SK-N-SH (cell line): ENCODE results near the gene ADK.

Experiments
- CHD2 ChIP-seq: fragments of 150-350 bp; IDR thresholded peaks from 2 replicates; pipeline ENCODE4 v1.6.1; 2018; ENCODE audit warnings: low read length; ENCODE audit not compliant: partially characterized antibody
- CTCF ChIP-seq: fragments of 200-600 bp; sonication (generic); IDR thresholded peaks from 2 replicates; pipeline ENCODE4 v1.6.1; 2017; ENCODE audit warnings: antibody characterized with exemption, mild to moderate bottlenecking, moderate library complexity
- EP300 ChIP-seq, 2 experiments: IDR thresholded peaks; 2 replicates each; pipeline versions ENCODE4 v1.4.0 to v1.6.1; 2012; ENCODE audit warnings: borderline replicate concordance in 1 of 2, low read depth in 1 of 2, low read length in 1 of 2
- FOXM1 ChIP-seq: IDR thresholded peaks from 2 replicates; pipeline ENCODE4 v1.4.0; 2012; ENCODE audit warnings: low read depth, mild to moderate bottlenecking
- NRF1 ChIP-seq: IDR thresholded peaks from 2 replicates; pipeline ENCODE4 v1.6.1; 2012; ENCODE audit warnings: low read depth, mild to moderate bottlenecking, low read length
- POLR2AphosphoS5 ChIP-seq: IDR thresholded peaks from 2 replicates; pipeline ENCODE4 v1.6.1; 2012; ENCODE audit warnings: low read depth, low read length
- SIN3A ChIP-seq: IDR thresholded peaks from 2 replicates; pipeline ENCODE4 v1.6.1; 2012; ENCODE audit warnings: low read depth, mild to moderate bottlenecking, low read length, moderate library complexity, borderline replicate concordance
- TCF12 ChIP-seq: IDR thresholded peaks from 2 replicates; pipeline ENCODE4 v1.4.0; 2012
- USF2 ChIP-seq: fragments of 150-350 bp; IDR thresholded peaks from 2 replicates; pipeline ENCODE4 v1.6.1; 2017; ENCODE audit warnings: antibody characterized with exemption, low read length, low read depth, borderline replicate concordance
- YY1 ChIP-seq: IDR thresholded peaks from 2 replicates; pipeline ENCODE4 v1.4.0; 2012; ENCODE audit warnings: low read depth, mild to moderate bottlenecking
- TF ChIP-seq, protein P1 (sequence below): IDR thresholded peaks from 2 replicates; pipeline ENCODE4 v1.4.0; 2012; ENCODE audit warnings: low read depth
- TF ChIP-seq, protein P2 (sequence below): IDR thresholded peaks from 2 replicates; pipeline ENCODE4; 2012
- TF ChIP-seq, protein P3 (sequence below): IDR thresholded peaks from 2 replicates; pipeline ENCODE4 v1.6.1; 2012; ENCODE audit warnings: mild to moderate bottlenecking, low read depth, low read length, moderate library complexity

DNA sequence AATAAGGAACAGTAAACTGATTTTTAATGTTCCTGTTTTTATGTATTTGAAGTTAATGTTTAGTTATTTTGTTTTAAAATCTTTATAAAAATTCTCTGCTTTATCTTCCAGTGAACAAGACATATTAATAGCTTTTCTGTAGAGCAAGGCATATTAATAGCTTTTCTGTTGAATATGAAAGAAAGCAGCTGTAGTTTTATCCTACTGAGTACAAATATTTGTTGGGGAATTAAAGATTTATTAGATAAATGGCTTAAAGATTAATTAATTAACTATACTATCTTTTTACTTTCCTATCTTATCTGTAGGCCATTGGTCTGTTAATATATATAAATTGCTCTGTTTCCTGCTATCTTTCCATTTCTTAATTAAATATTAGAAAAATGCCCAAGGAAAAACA, 299.6 kb downstream of the ADK start:
- TF ChIP-seq POLR2AphosphoS5, result no peak
- TF ChIP-seq FOXM1, result no peak
- no peak for TF ChIP-seq CTCF
- TF ChIP-seq NRF1, result no peak
- TF ChIP-seq TCF12, result no peak
- TF ChIP-seq CHD2, result no peak
- TF ChIP-seq SIN3A, result no peak
- TF ChIP-seq, protein P1, sequence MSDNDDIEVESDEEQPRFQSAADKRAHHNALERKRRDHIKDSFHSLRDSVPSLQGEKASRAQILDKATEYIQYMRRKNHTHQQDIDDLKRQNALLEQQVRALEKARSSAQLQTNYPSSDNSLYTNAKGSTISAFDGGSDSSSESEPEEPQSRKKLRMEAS, result no peak
- TF ChIP-seq USF2, result no peak
- TF ChIP-seq EP300 (IDR thresholded peaks at IDR 0.05; ENCODE audit: borderline replicate concordance in 1 of 2, low read depth in 1 of 2, low read length in 1 of 2), result no peak; a peak in 1 of 4 replicates
- no peak for TF ChIP-seq YY1
- TF ChIP-seq, protein P2, sequence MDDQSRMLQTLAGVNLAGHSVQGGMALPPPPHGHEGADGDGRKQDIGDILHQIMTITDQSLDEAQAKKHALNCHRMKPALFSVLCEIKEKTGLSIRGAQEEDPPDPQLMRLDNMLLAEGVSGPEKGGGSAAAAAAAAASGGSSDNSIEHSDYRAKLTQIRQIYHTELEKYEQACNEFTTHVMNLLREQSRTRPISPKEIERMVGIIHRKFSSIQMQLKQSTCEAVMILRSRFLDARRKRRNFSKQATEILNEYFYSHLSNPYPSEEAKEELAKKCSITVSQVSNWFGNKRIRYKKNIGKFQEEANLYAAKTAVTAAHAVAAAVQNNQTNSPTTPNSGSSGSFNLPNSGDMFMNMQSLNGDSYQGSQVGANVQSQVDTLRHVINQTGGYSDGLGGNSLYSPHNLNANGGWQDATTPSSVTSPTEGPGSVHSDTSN, result no peak
- TF ChIP-seq, protein P3, sequence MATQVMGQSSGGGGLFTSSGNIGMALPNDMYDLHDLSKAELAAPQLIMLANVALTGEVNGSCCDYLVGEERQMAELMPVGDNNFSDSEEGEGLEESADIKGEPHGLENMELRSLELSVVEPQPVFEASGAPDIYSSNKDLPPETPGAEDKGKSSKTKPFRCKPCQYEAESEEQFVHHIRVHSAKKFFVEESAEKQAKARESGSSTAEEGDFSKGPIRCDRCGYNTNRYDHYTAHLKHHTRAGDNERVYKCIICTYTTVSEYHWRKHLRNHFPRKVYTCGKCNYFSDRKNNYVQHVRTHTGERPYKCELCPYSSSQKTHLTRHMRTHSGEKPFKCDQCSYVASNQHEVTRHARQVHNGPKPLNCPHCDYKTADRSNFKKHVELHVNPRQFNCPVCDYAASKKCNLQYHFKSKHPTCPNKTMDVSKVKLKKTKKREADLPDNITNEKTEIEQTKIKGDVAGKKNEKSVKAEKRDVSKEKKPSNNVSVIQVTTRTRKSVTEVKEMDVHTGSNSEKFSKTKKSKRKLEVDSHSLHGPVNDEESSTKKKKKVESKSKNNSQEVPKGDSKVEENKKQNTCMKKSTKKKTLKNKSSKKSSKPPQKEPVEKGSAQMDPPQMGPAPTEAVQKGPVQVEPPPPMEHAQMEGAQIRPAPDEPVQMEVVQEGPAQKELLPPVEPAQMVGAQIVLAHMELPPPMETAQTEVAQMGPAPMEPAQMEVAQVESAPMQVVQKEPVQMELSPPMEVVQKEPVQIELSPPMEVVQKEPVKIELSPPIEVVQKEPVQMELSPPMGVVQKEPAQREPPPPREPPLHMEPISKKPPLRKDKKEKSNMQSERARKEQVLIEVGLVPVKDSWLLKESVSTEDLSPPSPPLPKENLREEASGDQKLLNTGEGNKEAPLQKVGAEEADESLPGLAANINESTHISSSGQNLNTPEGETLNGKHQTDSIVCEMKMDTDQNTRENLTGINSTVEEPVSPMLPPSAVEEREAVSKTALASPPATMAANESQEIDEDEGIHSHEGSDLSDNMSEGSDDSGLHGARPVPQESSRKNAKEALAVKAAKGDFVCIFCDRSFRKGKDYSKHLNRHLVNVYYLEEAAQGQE, result no peak
